Measurements from ENCODE around the gene HHAT. TPM values are rescaled to one million over a fixed set of nuclear protein-coding genes. Genes with fewer than 3 reads are reported as not detected.

HHAT gene
- total RNA-seq, 1 donor from 2014 or later = 11.8 TPM

- TF ChIP-seq CTCF (IDR thresholded peaks at IDR 0.05) (no peak), POLR2AphosphoS5 (IDR thresholded peaks at IDR 0.05; ENCODE audit: insufficient read depth in 1 of 2, low read depth in 1 of 2) (no peak), POLR2A (IDR thresholded peaks at IDR 0.05) (no peak)
- DNase-seq (ENCODE audit: extremely low spot score in 2 of 2) = no peak
- intact Hi-C loops (cut with DNase I) = no loop called here
- no peak overlapping the region for H3K4me3 ChIP-seq
- H3K9me3 ChIP-seq = no peaks in the 10 kb centered on the region
- H3K27me3 ChIP-seq = no peaks in the 10 kb centered on the region
- H3K36me3 ChIP-seq = no peaks in the 10 kb centered on the region
- H3K4me1 ChIP-seq = no peaks in the 10 kb centered on the region
- H3K27ac ChIP-seq = no peak overlapping the region
Observed at GRCh38 chr1:210455840-210456603, 127.3 kb downstream of the HHAT start.

GRCh38 chr1:210456731-210457255, 128.1 kb downstream of the HHAT start:
- Histone ChIP-seq H3K36me3 (no peaks in the 10 kb centered on the region), H3K4me3 (no peak overlapping the region), H3K9me3 (no peaks in the 10 kb centered on the region), H3K4me1 (no peaks in the 10 kb centered on the region), H3K27ac (no peak overlapping the region), H3K27me3 (no peaks in the 10 kb centered on the region)
- intact Hi-C loops (cut with DNase I) = no loop called here
- DNase-seq (ENCODE audit: extremely low spot score in 2 of 2) = no peak
- no peak for TF ChIP-seq POLR2AphosphoS5 (IDR thresholded peaks at IDR 0.05; ENCODE audit: insufficient read depth in 1 of 2, low read depth in 1 of 2)
- no peak for TF ChIP-seq CTCF (IDR thresholded peaks at IDR 0.05)
- TF ChIP-seq POLR2A (IDR thresholded peaks at IDR 0.05) = no peak

GRCh38 chr1:210457568-210457967, 128.9 kb downstream of the HHAT start:
- H3K27ac ChIP-seq = no peak overlapping the region
- no peak for DNase-seq (ENCODE audit: extremely low spot score in 2 of 2)
- no peaks in the 10 kb centered on the region for H3K9me3 ChIP-seq
- no peak overlapping the region for H3K4me3 ChIP-seq
- H3K4me1 ChIP-seq = no peaks in the 10 kb centered on the region
- no peaks in the 10 kb centered on the region for H3K36me3 ChIP-seq
- no peak for TF ChIP-seq POLR2A (IDR thresholded peaks at IDR 0.05)
- no peak for TF ChIP-seq POLR2AphosphoS5 (IDR thresholded peaks at IDR 0.05; ENCODE audit: insufficient read depth in 1 of 2, low read depth in 1 of 2)
- TF ChIP-seq CTCF (IDR thresholded peaks at IDR 0.05) = no peak
- intact Hi-C loops (cut with DNase I) = no loop called here
- no peaks in the 10 kb centered on the region for H3K27me3 ChIP-seq

- no peak for DNase-seq (ENCODE audit: extremely low spot score in 2 of 2)
- H3K4me1 ChIP-seq = no peaks in the 10 kb centered on the region
- H3K27me3 ChIP-seq = no peaks in the 10 kb centered on the region
- no peaks in the 10 kb centered on the region for H3K9me3 ChIP-seq
- no peak for TF ChIP-seq CTCF (IDR thresholded peaks at IDR 0.05)
- no peaks in the 10 kb centered on the region for H3K36me3 ChIP-seq
- intact Hi-C loops (cut with DNase I) = no loop called here
- no peak overlapping the region for H3K27ac ChIP-seq
- no peak overlapping the region for H3K4me3 ChIP-seq
Observed at GRCh38 chr1:210464519-210465039, 135.9 kb downstream of the HHAT start.

GRCh38 chr1:210465150-210465549, 136.4 kb downstream of the HHAT start:
- H3K27ac ChIP-seq = no peak overlapping the region
- H3K4me3 ChIP-seq = no peak overlapping the region
- H3K9me3 ChIP-seq = no peaks in the 10 kb centered on the region
- H3K27me3 ChIP-seq = no peaks in the 10 kb centered on the region
- DNase-seq (ENCODE audit: extremely low spot score in 2 of 2) = no peak
- H3K36me3 ChIP-seq = no peaks in the 10 kb centered on the region
- intact Hi-C loops (cut with DNase I) = no loop called here
- no peaks in the 10 kb centered on the region for H3K4me1 ChIP-seq
- TF ChIP-seq POLR2A (IDR thresholded peaks at IDR 0.05) (no peak), CTCF (IDR thresholded peaks at IDR 0.05) (no peak), POLR2AphosphoS5 (IDR thresholded peaks at IDR 0.05; ENCODE audit: insufficient read depth in 1 of 2, low read depth in 1 of 2) (no peak)

Data from vagina (tissue), 2 donors.